GM19438 (cell line): Measurements from ENCODE around the gene METAP1D.
"Not testable (repeated sequence)": the region's sequence is repeated elsewhere in the genome, so short reads cannot be mapped to it uniquely, and the experiment has no call there.

ENCODE experiments used
- ATAC-seq: cut with Tn5 transposase; IDR thresholded peaks from one replicate; pipeline ENCODE4 v1.9.1; 2021; ENCODE audit warnings: low read depth; ENCODE audit not compliant: unreplicated experiment

METAP1D gene

DNA sequence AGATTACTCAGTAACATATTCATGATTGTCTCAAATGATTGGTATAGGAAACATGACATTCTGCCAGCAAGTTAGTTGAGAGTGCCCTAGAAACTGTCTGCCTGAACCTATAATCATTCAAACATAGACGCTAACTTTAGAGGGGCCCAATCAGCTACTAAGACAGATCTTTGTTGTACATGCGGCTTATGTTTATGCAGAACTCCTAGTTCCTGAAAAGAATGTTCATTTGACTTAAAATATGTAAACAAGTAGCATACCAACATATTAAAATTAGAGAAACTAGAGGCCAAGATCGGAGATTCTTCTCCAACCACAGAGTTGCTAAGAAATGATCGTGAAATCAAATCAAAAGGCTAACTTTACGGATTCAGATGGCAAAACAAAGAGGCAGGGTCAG lies 4.2 kb upstream of the METAP1D start:
- no peak for ATAC-seq

- no peak for ATAC-seq
Measured at GRCh38 chr2:171996021-171996420, 3.7 kb upstream of the METAP1D start.

DNA sequence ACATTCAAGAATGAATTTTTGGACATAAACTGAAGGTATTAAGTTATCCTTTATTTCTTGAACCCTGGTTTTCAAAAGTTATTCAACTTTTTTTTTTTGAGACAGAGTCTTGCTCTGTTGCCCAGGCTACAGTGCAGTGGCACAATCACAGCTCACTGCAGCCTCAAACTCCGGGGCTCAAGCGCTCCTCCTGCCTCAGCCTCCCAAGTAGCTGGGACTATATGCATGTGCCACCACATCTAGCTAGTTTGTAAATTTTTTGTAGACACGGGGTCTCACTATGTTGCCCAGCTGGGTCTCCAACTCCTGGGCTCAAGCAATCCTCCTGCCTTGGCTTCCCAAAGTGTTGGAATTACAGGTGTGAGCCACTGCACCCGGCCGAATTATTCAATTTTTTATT lies 2.7 kb upstream of the METAP1D start:
- ATAC-seq = not testable (repeated sequence)

DNA sequence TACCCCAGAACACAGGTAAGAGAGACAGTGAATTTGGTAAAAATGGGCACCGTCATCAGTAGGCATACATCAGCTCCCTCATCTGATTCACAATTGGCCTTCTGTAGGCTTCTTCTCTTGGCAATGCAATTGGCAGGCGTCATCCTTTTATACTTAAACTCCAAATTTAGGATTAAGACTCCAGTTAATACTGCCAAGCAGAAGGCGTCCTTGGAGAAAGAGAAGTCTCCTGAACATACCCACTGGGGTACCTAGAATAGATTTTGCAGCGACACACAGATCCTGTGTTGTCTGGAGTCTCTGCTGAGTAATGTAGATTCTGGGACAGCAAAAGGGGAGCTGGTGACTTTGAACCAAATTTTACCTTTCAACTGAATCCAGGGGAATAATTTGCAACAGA lies 592 bp upstream of the METAP1D start:
- peak; percentile 8 for ATAC-seq

GRCh38 chr2:172000696-172001361 lies 1.1 kb downstream of the METAP1D start:
- ATAC-seq = no peak

- ATAC-seq = no peak
Measured at GRCh38 chr2:172007372-172007771, 7.6 kb downstream of the METAP1D start.

- no peak for ATAC-seq
Measured at GRCh38 chr2:172009823-172010222, 10.1 kb downstream of the METAP1D start.

- no peak for ATAC-seq
Measured at GRCh38 chr2:172011812-172012575, 12.2 kb downstream of the METAP1D start.

GRCh38 chr2:172012677-172013391 lies 13.1 kb downstream of the METAP1D start:
- no peak for ATAC-seq

- ATAC-seq = peak; percentile 80
Measured at GRCh38 chr2:172013396-172013795, 13.6 kb downstream of the METAP1D start.

GRCh38 chr2:172021074-172021931 lies 21.6 kb downstream of the METAP1D start:
- ATAC-seq = no peak

DNA sequence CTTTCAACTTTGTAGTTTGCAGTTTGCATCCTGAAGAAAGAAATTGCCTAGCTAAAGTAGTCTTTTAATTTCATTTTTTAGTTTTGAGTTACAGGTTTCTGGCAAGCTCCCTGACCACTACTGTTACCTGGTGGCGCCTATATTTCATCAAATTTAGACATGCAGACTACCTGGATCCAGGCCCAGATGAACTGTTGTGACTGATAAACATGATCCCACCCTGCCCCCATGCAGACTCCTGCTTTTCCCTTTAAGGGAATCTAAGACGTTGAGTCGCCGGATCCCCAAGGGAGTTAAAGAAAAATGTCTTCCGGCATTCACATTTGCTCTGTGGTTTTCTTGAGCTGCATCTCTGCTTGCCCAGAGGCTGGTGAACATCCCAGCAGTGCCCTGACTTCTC lies 22.2 kb downstream of the METAP1D start:
- no peak for ATAC-seq

GRCh38 chr2:172031536-172031935 lies 31.8 kb downstream of the METAP1D start:
- ATAC-seq = no peak

DNA sequence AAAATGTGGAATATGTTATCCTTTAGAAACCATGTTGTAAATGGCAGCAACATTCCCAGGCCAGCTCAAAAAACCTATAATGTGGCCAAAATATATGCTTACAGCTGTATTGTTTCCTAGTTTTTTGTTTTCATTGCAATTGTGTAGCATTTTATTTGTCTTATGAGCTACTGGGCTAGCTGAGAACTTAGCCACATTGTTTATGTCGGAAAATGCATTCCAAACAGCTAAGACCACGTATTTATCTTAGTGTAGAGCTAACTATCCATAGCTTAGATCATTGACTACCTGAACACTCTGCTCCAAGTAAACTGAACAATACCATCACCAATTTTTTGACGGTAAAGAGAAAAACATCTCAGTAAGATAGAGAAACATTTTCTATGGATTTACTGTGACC lies 38.4 kb downstream of the METAP1D start:
- ATAC-seq = no peak

DNA sequence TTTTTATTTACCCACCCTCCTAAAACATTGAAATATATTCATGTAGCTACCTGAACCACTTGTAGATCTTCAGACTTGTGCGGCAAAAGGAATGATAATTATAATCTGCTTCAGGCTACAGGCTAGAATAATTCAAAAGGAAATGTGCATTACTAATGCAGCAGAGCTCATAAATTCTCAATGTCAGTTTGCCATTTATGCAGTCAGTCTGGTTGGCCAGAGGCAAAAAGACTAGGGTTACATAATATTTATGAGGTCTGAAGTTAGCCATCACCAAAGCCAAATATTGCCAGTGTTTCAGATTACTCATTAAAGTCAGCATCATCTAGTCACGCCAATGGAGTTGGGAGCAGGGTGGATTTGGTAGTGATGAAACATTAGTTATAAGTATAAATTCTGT lies 38.9 kb downstream of the METAP1D start:
- no peak for ATAC-seq

DNA sequence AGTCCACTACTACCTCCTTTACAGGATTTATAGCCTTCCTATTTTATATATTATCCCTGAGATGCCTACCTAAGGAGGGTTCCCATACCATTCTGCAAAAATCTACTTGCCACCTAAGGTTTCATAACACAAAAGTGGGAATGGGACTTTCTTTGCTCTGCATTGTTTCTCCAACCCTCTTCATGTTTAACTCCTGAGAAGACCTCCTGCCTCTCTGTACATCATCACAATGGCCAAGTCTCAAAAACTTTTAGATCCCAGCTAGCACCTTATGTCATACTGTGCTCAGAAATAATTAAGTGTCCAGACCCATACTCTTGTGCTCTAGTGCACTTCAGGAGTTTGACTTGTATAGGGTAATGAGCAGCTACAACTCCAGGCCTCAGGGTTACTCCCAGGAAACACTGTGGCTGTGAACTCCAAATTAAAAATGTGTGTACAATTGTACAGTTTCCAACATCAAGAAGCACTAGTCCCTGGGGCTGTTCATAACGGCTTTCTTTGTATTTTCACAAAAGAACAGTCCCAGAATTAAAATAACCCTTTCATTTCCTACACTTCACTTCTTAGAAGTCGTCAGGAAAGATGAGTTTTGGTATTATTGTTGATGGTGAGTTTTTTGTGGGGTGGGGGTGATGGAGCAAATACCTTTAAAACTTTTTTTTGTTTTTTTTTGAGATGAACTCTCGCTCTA lies 39.4 kb downstream of the METAP1D start:
- ATAC-seq = no peak

GRCh38 chr2:172040311-172040710 lies 40.6 kb downstream of the METAP1D start:
- no peak for ATAC-seq

- no peak for ATAC-seq
Measured at GRCh38 chr2:172046080-172046678, 46.4 kb downstream of the METAP1D start.

GRCh38 chr2:172046866-172047565 lies 47.3 kb downstream of the METAP1D start:
- ATAC-seq = no peak
